Measurements from ENCODE around the gene ATP7A. TPM values are rescaled to one million over a fixed set of nuclear protein-coding genes. Genes with fewer than 3 reads are reported as not detected.
A peak's percentile ranks its signal among the peaks of the same experiment; 100 is the strongest.

ATP7A gene
- polyA plus RNA-seq, 1 of the 3 experiments (the other 2 are of a cell fraction): 1.7 TPM

DNA sequence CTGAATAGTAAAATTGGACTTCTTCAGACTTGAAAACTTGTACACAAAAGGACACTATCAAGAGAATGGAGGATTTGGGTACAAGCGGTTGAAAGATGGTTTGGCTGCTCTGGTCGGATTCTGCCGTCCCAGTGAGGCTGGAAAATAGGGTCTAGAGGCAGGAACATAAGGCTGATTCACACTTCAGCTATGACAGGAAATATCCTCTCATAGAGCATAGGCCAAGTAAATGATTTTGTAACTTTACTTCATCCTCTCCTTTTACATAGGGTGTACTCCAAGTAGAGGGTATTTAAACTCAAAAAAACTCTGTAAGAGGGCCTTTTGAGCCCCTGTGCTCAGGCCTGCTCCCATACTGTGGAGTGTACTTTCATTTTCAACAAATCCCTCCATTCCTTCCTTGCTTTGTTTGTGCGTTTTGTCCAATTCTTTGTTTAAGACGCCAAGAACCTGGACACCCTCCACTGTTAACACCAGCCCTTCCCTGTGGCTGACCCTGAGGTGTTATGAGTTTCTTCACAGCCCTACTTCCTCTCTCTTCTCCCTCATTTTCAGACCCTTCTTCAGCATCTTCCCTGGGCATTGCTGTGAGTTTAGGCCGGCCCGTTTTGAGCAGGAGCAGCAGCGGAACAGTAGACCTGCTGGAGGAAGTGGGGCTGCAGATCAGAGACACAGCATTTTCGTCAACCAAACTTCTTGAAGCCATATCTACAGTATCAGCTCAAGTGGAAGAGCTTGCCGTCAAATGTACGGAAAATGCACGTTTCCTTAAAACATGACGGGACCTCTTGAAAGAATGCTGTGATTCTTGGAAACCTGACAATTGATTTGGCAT, 51.8 kb downstream of the ATP7A start:
- no peak for TF ChIP-seq RAD21 (IDR thresholded peaks at IDR 0.05; ENCODE audit: low read length)
- TF ChIP-seq MXI1 (IDR thresholded peaks at IDR 0.05; ENCODE audit: low read depth, low read length): no peak
- no peak for TF ChIP-seq TCF12 (IDR thresholded peaks at IDR 0.05)
- TF ChIP-seq REST (IDR thresholded peaks at IDR 0.05; ENCODE audit: low read depth, low read length): no peak
- TF ChIP-seq SMC3 (IDR thresholded peaks at IDR 0.05; ENCODE audit: low read depth, low read length): no peak
- no peak for TF ChIP-seq GABPA (IDR thresholded peaks at IDR 0.05; ENCODE audit: low read depth)
- no peak overlapping the region for H3K9ac ChIP-seq
- H3K4me2 ChIP-seq: no peak overlapping the region
- CTCF ChIA-PET: interaction anchor here (1.0 kb wide), 1 partner anchor 16 kb away, joined by 3 read pairs; no protein-coding TSS in a partner anchor
- H2AFZ ChIP-seq (ENCODE audit: low read depth): no peak overlapping the region
- no peaks in the 10 kb centered on the region for H3K36me3 ChIP-seq (replicated peaks in 1 of 2; ENCODE audit: control insufficient read depth in 1 of 2, insufficient read depth in 2 of 2, low read length in 1 of 2)
- H4K20me1 ChIP-seq (ENCODE audit: insufficient read depth): no peaks in the 10 kb centered on the region
- 49% methylated on average over 13 of the region's 13 CpGs for WGBS (ENCODE audit: low lambda C conversion rate)
- no peaks in the 10 kb centered on the region for H3K79me2 ChIP-seq (ENCODE audit: insufficient read depth)
- DNase-seq: no peak
- no peaks in the 10 kb centered on the region for H3F3A ChIP-seq (replicated peaks; ENCODE audit: insufficient read depth)
- no peak overlapping the region for H3K4me3 ChIP-seq (ENCODE audit: low read depth in 2 of 2, low read length in 1 of 2)
- H3K9me3 ChIP-seq: no peaks in the 10 kb centered on the region
- H3K9me2 ChIP-seq: no peaks in the 10 kb centered on the region
- H3K4me1 ChIP-seq (ENCODE audit: control insufficient read depth in 1 of 2, insufficient read depth in 2 of 2, low read depth in 1 of 2, low read length in 1 of 2): no peaks in the 10 kb centered on the region; a peak in 1 of 4 replicates
- H3K27me3 ChIP-seq (ENCODE audit: insufficient read depth): no peaks in the 10 kb centered on the region
- POLR2A ChIA-PET: no interaction called here
- no peak overlapping the region for H3K27ac ChIP-seq (ENCODE audit: low read depth in 2 of 2, low read length in 1 of 2)

DNA sequence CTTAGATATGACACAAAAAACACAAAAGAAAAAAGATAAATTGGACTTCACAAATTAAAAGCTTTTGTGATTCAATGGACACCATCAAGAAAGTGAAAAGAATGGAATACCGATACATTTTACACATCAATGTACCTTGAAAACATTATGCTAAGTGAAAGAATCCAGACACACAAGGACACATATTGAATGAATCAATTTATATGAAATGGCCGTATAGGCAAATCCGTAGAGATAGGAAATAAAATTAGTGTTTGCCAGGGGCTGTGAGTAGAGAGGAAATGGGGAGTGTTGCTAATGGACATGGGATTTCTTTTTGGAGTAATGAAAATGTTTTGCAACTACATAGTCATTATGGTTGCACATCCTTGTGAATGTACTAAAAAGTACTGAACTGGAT, 55.9 kb downstream of the ATP7A start:
- ChIA-PET CTCF (no interaction called here), POLR2A (no interaction called here)
- Histone ChIP-seq H3K4me2 (no peak overlapping the region), H3K27ac (ENCODE audit: low read depth in 2 of 2, low read length in 1 of 2) (no peak overlapping the region), H3K4me1 (ENCODE audit: control insufficient read depth in 1 of 2, insufficient read depth in 2 of 2, low read depth in 1 of 2, low read length in 1 of 2) (no peaks in the 10 kb centered on the region; a peak in 1 of 4 replicates), H3K4me3 (ENCODE audit: low read depth in 2 of 2, low read length in 1 of 2) (no peak overlapping the region), H3K36me3 (replicated peaks in 1 of 2; ENCODE audit: control insufficient read depth in 1 of 2, insufficient read depth in 2 of 2, low read length in 1 of 2) (no peaks in the 10 kb centered on the region), H4K20me1 (ENCODE audit: insufficient read depth) (no peaks in the 10 kb centered on the region; the same call in 1 of the 2 replicates), H3K9me3 (no peaks in the 10 kb centered on the region), H3F3A (replicated peaks; ENCODE audit: insufficient read depth) (no peaks in the 10 kb centered on the region), H2AFZ (ENCODE audit: low read depth) (no peak overlapping the region), H3K27me3 (ENCODE audit: insufficient read depth) (no peaks in the 10 kb centered on the region), H3K9me2 (no peaks in the 10 kb centered on the region), H3K9ac (no peak overlapping the region), H3K79me2 (ENCODE audit: insufficient read depth) (no peaks in the 10 kb centered on the region)
- WGBS (ENCODE audit: low lambda C conversion rate): 30% methylated on average over 3 of the region's 3 CpGs
- peak; percentile 30 for DNase-seq
- TF ChIP-seq SIN3A (IDR thresholded peaks at IDR 0.05; ENCODE audit: borderline replicate concordance, low read depth, low read length): no peak
- TF ChIP-seq CHD2 (IDR thresholded peaks at IDR 0.05; ENCODE audit: low read length, partially characterized antibody): no peak
- TF ChIP-seq RCOR1 (IDR thresholded peaks at IDR 0.05; ENCODE audit: low read length): peak; percentile 65; the same call in 1 of the 2 replicates
- TF ChIP-seq JUND (IDR thresholded peaks at IDR 0.05): no peak
- peak in 1 of 2 experiments; percentile 54; a peak in 1 of 4 replicates for TF ChIP-seq EP300 (IDR thresholded peaks at IDR 0.05; ENCODE audit: borderline replicate concordance in 1 of 2, low read depth in 1 of 2, low read length in 1 of 2)
- TF ChIP-seq GATA2 (CRISPR knock-in tag; IDR thresholded peaks at IDR 0.05): no peak
- no peak for TF ChIP-seq FOXM1 (IDR thresholded peaks at IDR 0.05; ENCODE audit: low read depth)
- no peak for TF ChIP-seq MEF2A (IDR thresholded peaks at IDR 0.05; ENCODE audit: borderline replicate concordance, low read depth)
- TF ChIP-seq, protein P1, sequence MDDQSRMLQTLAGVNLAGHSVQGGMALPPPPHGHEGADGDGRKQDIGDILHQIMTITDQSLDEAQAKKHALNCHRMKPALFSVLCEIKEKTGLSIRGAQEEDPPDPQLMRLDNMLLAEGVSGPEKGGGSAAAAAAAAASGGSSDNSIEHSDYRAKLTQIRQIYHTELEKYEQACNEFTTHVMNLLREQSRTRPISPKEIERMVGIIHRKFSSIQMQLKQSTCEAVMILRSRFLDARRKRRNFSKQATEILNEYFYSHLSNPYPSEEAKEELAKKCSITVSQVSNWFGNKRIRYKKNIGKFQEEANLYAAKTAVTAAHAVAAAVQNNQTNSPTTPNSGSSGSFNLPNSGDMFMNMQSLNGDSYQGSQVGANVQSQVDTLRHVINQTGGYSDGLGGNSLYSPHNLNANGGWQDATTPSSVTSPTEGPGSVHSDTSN (IDR thresholded peaks at IDR 0.05): no peak
- TF ChIP-seq NFIC (IDR thresholded peaks at IDR 0.05; ENCODE audit: borderline replicate concordance): no peak
- TF ChIP-seq TEAD4 (IDR thresholded peaks at IDR 0.05; ENCODE audit: borderline replicate concordance, insufficient read depth): no peak
- no peak for TF ChIP-seq ZBTB33 (IDR thresholded peaks at IDR 0.05; ENCODE audit: borderline replicate concordance, low read depth)
- no peak for TF ChIP-seq RAD21 (IDR thresholded peaks at IDR 0.05; ENCODE audit: low read length)
- TF ChIP-seq POLR2AphosphoS5 (IDR thresholded peaks at IDR 0.05; ENCODE audit: low read depth, low read length): no peak
- TF ChIP-seq ELF1 (IDR thresholded peaks at IDR 0.05): no peak
- TF ChIP-seq IRF3 (IDR thresholded peaks at IDR 0.05; ENCODE audit: low read depth, low read length): no peak
